Peyer's patch (tissue), 4 donors: ENCODE measurements around the gene NCK2.

Source experiments
- POLR2A ChIP-seq, 2 donors: fragments of 450-650 bp; IDR thresholded peaks; one replicate each; pipeline ENCODE4 v1.5.1; 2017; ENCODE audit warnings: antibody characterized with exemption in 2 of 2, mild to moderate bottlenecking in 2 of 2, moderate library complexity in 2 of 2
- TF ChIP-seq, protein P1 (sequence below), 6 experiments: fragments of 450-650 bp in 4 of 6; fragments of 200-600 bp in 2 of 6; sonication (generic) in 1 of 6; IDR thresholded peaks; one replicate each; pipeline ENCODE4 v1.5.1; 2017 to 2019; ENCODE audit warnings: antibody characterized with exemption in 6 of 6, mild to moderate bottlenecking in 3 of 6, moderate library complexity in 1 of 6

DNA sequence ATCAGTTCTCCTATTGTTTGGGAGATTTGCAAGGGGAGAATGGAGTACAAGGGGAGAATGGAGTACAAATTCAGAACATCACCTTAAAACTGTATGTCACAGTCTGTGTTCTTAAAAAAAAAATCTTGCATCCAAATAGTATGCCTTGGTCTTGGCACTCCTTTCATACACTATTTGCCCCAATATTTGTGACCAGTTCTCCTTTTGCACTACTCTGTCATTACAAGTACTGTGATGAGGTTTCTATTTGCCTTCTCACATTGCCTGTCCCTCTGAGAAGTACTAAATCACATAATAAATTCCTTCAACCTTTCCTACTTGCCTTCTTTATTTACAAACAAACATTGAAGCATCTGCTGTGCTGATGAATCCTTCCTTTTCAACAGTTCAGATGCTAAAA, 36.0 kb upstream of the NCK2 start:
- no peak for TF ChIP-seq POLR2A (IDR thresholded peaks at IDR 0.05)
- TF ChIP-seq, protein P1, sequence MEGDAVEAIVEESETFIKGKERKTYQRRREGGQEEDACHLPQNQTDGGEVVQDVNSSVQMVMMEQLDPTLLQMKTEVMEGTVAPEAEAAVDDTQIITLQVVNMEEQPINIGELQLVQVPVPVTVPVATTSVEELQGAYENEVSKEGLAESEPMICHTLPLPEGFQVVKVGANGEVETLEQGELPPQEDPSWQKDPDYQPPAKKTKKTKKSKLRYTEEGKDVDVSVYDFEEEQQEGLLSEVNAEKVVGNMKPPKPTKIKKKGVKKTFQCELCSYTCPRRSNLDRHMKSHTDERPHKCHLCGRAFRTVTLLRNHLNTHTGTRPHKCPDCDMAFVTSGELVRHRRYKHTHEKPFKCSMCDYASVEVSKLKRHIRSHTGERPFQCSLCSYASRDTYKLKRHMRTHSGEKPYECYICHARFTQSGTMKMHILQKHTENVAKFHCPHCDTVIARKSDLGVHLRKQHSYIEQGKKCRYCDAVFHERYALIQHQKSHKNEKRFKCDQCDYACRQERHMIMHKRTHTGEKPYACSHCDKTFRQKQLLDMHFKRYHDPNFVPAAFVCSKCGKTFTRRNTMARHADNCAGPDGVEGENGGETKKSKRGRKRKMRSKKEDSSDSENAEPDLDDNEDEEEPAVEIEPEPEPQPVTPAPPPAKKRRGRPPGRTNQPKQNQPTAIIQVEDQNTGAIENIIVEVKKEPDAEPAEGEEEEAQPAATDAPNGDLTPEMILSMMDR (IDR thresholded peaks at IDR 0.05), result no peak
